CD4-positive, alpha-beta memory T cell (primary cell): Measurements from ENCODE around the gene TEX11. TPM values are rescaled to one million over a fixed set of nuclear protein-coding genes. Genes with fewer than 3 reads are reported as not detected.
"Not testable (repeated sequence)": the region's sequence is repeated elsewhere in the genome, so short reads cannot be mapped to it uniquely, and the experiment has no call there.

ENCODE experiments used
- CTCF ChIA-PET: fragments of 350-600 bp; sonication (Branson Sonifier 250); formaldehyde crosslinking; loops from one replicate; lab custom pipeline; 2021; ENCODE audit warnings: inconsistent platforms; ENCODE audit not compliant: partially characterized antibody; lab: Charles Lee
- POLR2A ChIA-PET: fragments of 350-600 bp; sonication (Branson Sonifier 250); formaldehyde crosslinking; loops from one replicate; lab custom pipeline; 2021; ENCODE audit not compliant: partially characterized antibody; lab: Charles Lee
- DNase-seq, 5 donors: peaks; one replicate each; pipeline versions ENCODE4 v3.0.0 to v3.0.0-alpha.2; 2020 to 2022; ENCODE audit warnings: mixed read lengths in 1 of 5
- H3K27ac ChIP-seq: one replicate; pipeline ENCODE4 v1.7.0; 2013; ENCODE audit warnings: low read depth, low read length
- H3K27me3 ChIP-seq: 2 replicates; pipeline ENCODE4 v1.7.0; 2013; ENCODE audit warnings: mild to moderate bottlenecking, low read length, moderate library complexity; ENCODE audit not compliant: insufficient read depth
- H3K36me3 ChIP-seq: 2 replicates; pipeline ENCODE4 v1.7.0; 2013; ENCODE audit warnings: mild to moderate bottlenecking, low read length, moderate library complexity; ENCODE audit not compliant: insufficient read depth
- H3K4me1 ChIP-seq: 2 replicates; pipeline ENCODE4 v1.7.0; 2013; ENCODE audit warnings: mild to moderate bottlenecking, low read length, moderate library complexity; ENCODE audit not compliant: insufficient read depth
- H3K4me3 ChIP-seq, 2 donors: one replicate each; pipeline ENCODE4 v1.7.0; 2013; ENCODE audit warnings: low read length in 2 of 2, mild to moderate bottlenecking in 1 of 2
- H3K9me3 ChIP-seq, 2 donors: one replicate each; pipeline ENCODE4 v1.7.0; 2013; ENCODE audit warnings: low read length in 2 of 2, control low read depth in 1 of 2; ENCODE audit not compliant: control insufficient read depth in 1 of 2
- H3K27ac Mint-ChIP-seq, 7 donors: one replicate each; pipeline ENCODE4 v1.8.0; 2020 to 2021; ENCODE audit warnings: mixed read lengths in 7 of 7, mild to moderate bottlenecking in 6 of 7, inconsistent platforms in 3 of 7, moderate library complexity in 3 of 7
- H3K27me3 Mint-ChIP-seq, 2 donors: one replicate each; pipeline ENCODE4 v1.8.0; 2020 to 2021; ENCODE audit warnings: mixed read lengths in 2 of 2
- H3K36me3 Mint-ChIP-seq, 2 donors: one replicate each; pipeline ENCODE4 v1.8.0; 2020 to 2021; ENCODE audit warnings: mixed read lengths in 2 of 2, inconsistent platforms in 1 of 2, mild to moderate bottlenecking in 1 of 2
- H3K4me1 Mint-ChIP-seq, 4 donors: one replicate each; pipeline ENCODE4 v1.8.0; 2020 to 2021; ENCODE audit warnings: mixed read lengths in 4 of 4, mild to moderate bottlenecking in 1 of 4
- H3K4me3 Mint-ChIP-seq, 8 donors: one replicate each; pipeline ENCODE4 v1.8.0; 2020 to 2021; ENCODE audit warnings: mixed read lengths in 8 of 8, mild to moderate bottlenecking in 7 of 8, moderate library complexity in 6 of 8, inconsistent platforms in 3 of 8
- H3K9me3 Mint-ChIP-seq, 8 donors: one replicate each; pipeline ENCODE4 v1.8.0; 2020 to 2021; ENCODE audit warnings: mixed read lengths in 8 of 8, mild to moderate bottlenecking in 5 of 8, inconsistent platforms in 3 of 8, moderate library complexity in 1 of 8
- intact Hi-C: fragments of 100-400 bp; cut with micrococcal nuclease; formaldehyde crosslinking; loops from one replicate; pipeline ENCODE4 v1.15.1; 2023
- polyA plus RNA-seq, 2 donors: library from polyadenylated mRNA; unstranded; fragments of 300-500 nt; fragmentation: Illumina TruSeq; gene quantifications; one replicate each; pipeline ENCODE4 v1.2.3, GENCODE V29; 2021
- total RNA-seq, 2 experiments: library from RNA; stranded (reverse); gene quantifications; one replicate each; pipeline ENCODE4 v1.2.3, GENCODE V29; 2021

TEX11 gene
- total and polyA plus RNA-seq, 4 experiments from 2014 or later = not detected

- DNase-seq = no peak
- ChIA-PET CTCF (no interaction called here), POLR2A (no interaction called here)
- Mint-ChIP-seq H3K27ac (no peak overlapping the region), H3K27me3 (peaks cover 3 to 5% of the 10 kb centered on the region in 2 donors), H3K4me3 (no peak overlapping the region), H3K36me3 (no peaks in the 10 kb centered on the region), H3K4me1 (no peaks in the 10 kb centered on the region), H3K9me3 (peaks cover 0 to 4% (median 1%) of the 10 kb centered on the region in 8 donors)
- no peaks in the 10 kb centered on the region for H3K9me3 ChIP-seq
- intact Hi-C loops = no loop called here
- H3K36me3 ChIP-seq = no peaks in the 10 kb centered on the region
- no peaks in the 10 kb centered on the region for H3K27me3 ChIP-seq
- H3K4me3 ChIP-seq = no peak overlapping the region
- H3K27ac ChIP-seq = no peak overlapping the region
- no peaks in the 10 kb centered on the region for H3K4me1 ChIP-seq
These were observed 83.1 kb downstream of the TEX11 start for GRCh38 chrX:70825366-70825765.

- peaks cover 3% of the 10 kb centered on the region in 2 donors for H3K27me3 Mint-ChIP-seq
- intact Hi-C loops = no loop called here
These were observed 99.3 kb downstream of the TEX11 start for GRCh38 chrX:70808942-70809940.

GRCh38 chrX:70806081-70806480 is 102.4 kb downstream of the TEX11 start:
- DNase-seq = no peak
- H3K4me3 Mint-ChIP-seq = no peak overlapping the region
- no peak overlapping the region for H3K27ac ChIP-seq
- CTCF ChIA-PET = no interaction called here
- no peak overlapping the region for H3K4me3 ChIP-seq
- no peaks in the 10 kb centered on the region for H3K36me3 Mint-ChIP-seq
- no peaks in the 10 kb centered on the region for H3K4me1 ChIP-seq
- no peak overlapping the region for H3K27ac Mint-ChIP-seq
- no peaks in the 10 kb centered on the region for H3K9me3 ChIP-seq
- peaks cover 0 to 8% (median 3%) of the 10 kb centered on the region in 8 donors for H3K9me3 Mint-ChIP-seq
- H3K36me3 ChIP-seq = no peaks in the 10 kb centered on the region
- intact Hi-C loops = no loop called here
- H3K27me3 Mint-ChIP-seq = peaks cover 2 to 9% of the 10 kb centered on the region in 2 donors
- no peaks in the 10 kb centered on the region for H3K27me3 ChIP-seq
- no peaks in the 10 kb centered on the region for H3K4me1 Mint-ChIP-seq
- POLR2A ChIA-PET = no interaction called here

More at GRCh38 chrX:70808942-70809940, 99.3 kb downstream of the TEX11 start:
- H3K36me3 Mint-ChIP-seq = no peaks in the 10 kb centered on the region
- no peak overlapping the region for H3K27ac Mint-ChIP-seq
- H3K9me3 Mint-ChIP-seq = peaks cover 0 to 8% (median 3%) of the 10 kb centered on the region in 8 donors
- POLR2A ChIA-PET = no interaction called here
- H3K4me1 Mint-ChIP-seq = no peaks in the 10 kb centered on the region
- Histone ChIP-seq H3K4me3 (no peak overlapping the region), H3K36me3 (no peaks in the 10 kb centered on the region), H3K27ac (no peak overlapping the region), H3K9me3 (no peaks in the 10 kb centered on the region), H3K27me3 (no peaks in the 10 kb centered on the region), H3K4me1 (no peaks in the 10 kb centered on the region)
- DNase-seq = no peak
- no peak overlapping the region for H3K4me3 Mint-ChIP-seq
- CTCF ChIA-PET = no interaction called here

- H3K27ac Mint-ChIP-seq, H3K4me1 Mint-ChIP-seq, H3K4me1 ChIP-seq, intact Hi-C loops, POLR2A ChIA-PET, H3K36me3 Mint-ChIP-seq, H3K27me3 Mint-ChIP-seq, H3K9me3 ChIP-seq, H3K4me3 ChIP-seq, H3K9me3 Mint-ChIP-seq, CTCF ChIA-PET, H3K36me3 ChIP-seq, H3K4me3 Mint-ChIP-seq, H3K27ac ChIP-seq, DNase-seq, H3K27me3 ChIP-seq: not testable (repeated sequence)
These were observed 111.8 kb downstream of the TEX11 start for GRCh38 chrX:70796742-70797141.

- H3K4me3 Mint-ChIP-seq = no peak overlapping the region
- H3K27me3 Mint-ChIP-seq = no peaks in the 10 kb centered on the region
- Histone ChIP-seq H3K9me3 (no peaks in the 10 kb centered on the region), H3K27ac (no peak overlapping the region), H3K4me1 (no peaks in the 10 kb centered on the region), H3K36me3 (no peaks in the 10 kb centered on the region), H3K27me3 (no peaks in the 10 kb centered on the region), H3K4me3 (no peak overlapping the region)
- H3K4me1 Mint-ChIP-seq = no peaks in the 10 kb centered on the region
- no peaks in the 10 kb centered on the region for H3K9me3 Mint-ChIP-seq
- CTCF ChIA-PET = no interaction called here
- no peak for DNase-seq
- H3K36me3 Mint-ChIP-seq = no peaks in the 10 kb centered on the region
- H3K27ac Mint-ChIP-seq = no peak overlapping the region
- POLR2A ChIA-PET = no interaction called here
- intact Hi-C loops = no loop called here
These were observed 134.3 kb downstream of the TEX11 start for GRCh38 chrX:70774223-70774622.

- Histone ChIP-seq H3K27ac (no peak overlapping the region), H3K27me3 (no peaks in the 10 kb centered on the region), H3K4me1 (no peaks in the 10 kb centered on the region), H3K4me3 (no peak overlapping the region), H3K36me3 (no peaks in the 10 kb centered on the region), H3K9me3 (no peaks in the 10 kb centered on the region)
- intact Hi-C loops = loop anchor here (1.0 kb wide), 1 partner anchor 410 kb away; no protein-coding TSS in a partner anchor
- CTCF ChIA-PET = interaction anchor here (0.6 to 1.5 kb wide), 5 partner anchors 12 to 440 kb away, joined by 3 to 7 read pairs (median 4); no protein-coding TSS in a partner anchor
- no peak overlapping the region for H3K27ac Mint-ChIP-seq
- no peaks in the 10 kb centered on the region for H3K9me3 Mint-ChIP-seq
- no peaks in the 10 kb centered on the region for H3K4me1 Mint-ChIP-seq
- POLR2A ChIA-PET = no interaction called here
- no peaks in the 10 kb centered on the region for H3K27me3 Mint-ChIP-seq
- no peak overlapping the region for H3K4me3 Mint-ChIP-seq
- DNase-seq = peak in 2 of 5 donors; percentile 9 to 14
- H3K36me3 Mint-ChIP-seq = no peaks in the 10 kb centered on the region
These were observed 138.8 kb downstream of the TEX11 start for GRCh38 chrX:70769659-70770227.

GRCh38 chrX:70762285-70762684 is 146.2 kb downstream of the TEX11 start:
- no peak overlapping the region for H3K4me3 ChIP-seq
- no peak for DNase-seq
- no peaks in the 10 kb centered on the region for H3K27me3 ChIP-seq
- H3K27ac ChIP-seq = no peak overlapping the region
- CTCF ChIA-PET = no interaction called here
- Mint-ChIP-seq H3K27ac (peak overlapping the region in 1 of 7 donors; percentile 30), H3K4me3 (no peak overlapping the region), H3K36me3 (no peaks in the 10 kb centered on the region), H3K9me3 (peaks cover 0 to 16% (median 9%) of the 10 kb centered on the region in 8 donors), H3K27me3 (peaks cover 0 to 7% of the 10 kb centered on the region in 2 donors), H3K4me1 (no peaks in the 10 kb centered on the region)
- intact Hi-C loops = no loop called here
- no peaks in the 10 kb centered on the region for H3K4me1 ChIP-seq
- no peaks in the 10 kb centered on the region for H3K9me3 ChIP-seq
- POLR2A ChIA-PET = no interaction called here
- no peaks in the 10 kb centered on the region for H3K36me3 ChIP-seq
